ENCODE data around the gene TSPAN9.

DNA sequence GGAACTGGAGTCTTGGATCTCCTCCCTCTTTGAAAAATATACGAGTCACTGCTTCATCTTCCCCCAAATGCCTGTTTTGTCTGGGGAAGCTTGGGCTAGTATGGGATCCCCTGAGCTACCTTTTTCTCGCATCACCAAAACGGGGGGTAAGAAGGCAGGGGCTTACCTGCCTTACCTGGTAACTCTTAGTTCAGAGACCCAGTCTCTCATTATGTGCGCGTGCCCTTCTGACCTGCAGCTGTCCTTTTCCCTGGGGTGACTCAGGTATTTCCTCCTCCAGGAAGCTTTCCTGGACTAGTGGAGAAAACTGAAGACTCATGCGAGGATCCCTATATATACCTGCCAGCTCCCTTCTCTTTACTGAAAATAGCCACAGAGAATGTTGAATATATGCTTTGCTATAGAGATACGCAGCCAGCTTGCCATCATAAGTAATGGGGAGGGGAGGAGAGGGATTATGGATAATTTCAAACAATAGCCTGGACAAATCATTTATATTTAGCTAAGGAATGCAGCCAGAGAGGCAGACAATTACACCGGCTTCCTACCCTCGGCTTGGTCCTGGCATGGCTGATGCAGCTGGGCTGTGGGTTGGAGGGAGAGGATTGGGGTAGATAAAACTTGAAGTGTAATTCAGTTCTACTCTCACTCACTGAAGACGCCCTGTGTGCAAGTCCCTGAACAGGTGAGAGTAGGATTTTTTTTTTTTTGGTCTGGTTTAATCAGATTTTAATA lies 1.1 kb downstream of the TSPAN9 start:
- TF ChIP-seq, protein P1, sequence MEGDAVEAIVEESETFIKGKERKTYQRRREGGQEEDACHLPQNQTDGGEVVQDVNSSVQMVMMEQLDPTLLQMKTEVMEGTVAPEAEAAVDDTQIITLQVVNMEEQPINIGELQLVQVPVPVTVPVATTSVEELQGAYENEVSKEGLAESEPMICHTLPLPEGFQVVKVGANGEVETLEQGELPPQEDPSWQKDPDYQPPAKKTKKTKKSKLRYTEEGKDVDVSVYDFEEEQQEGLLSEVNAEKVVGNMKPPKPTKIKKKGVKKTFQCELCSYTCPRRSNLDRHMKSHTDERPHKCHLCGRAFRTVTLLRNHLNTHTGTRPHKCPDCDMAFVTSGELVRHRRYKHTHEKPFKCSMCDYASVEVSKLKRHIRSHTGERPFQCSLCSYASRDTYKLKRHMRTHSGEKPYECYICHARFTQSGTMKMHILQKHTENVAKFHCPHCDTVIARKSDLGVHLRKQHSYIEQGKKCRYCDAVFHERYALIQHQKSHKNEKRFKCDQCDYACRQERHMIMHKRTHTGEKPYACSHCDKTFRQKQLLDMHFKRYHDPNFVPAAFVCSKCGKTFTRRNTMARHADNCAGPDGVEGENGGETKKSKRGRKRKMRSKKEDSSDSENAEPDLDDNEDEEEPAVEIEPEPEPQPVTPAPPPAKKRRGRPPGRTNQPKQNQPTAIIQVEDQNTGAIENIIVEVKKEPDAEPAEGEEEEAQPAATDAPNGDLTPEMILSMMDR (optimal IDR thresholded peaks at IDR 0.05 in 1 of 3, IDR thresholded peaks at IDR 0.05 in 1 of 3, conservative IDR thresholded peaks at IDR 0.05 in 1 of 3; ENCODE audit: extremely low read depth in 1 of 3, insufficient read depth in 2 of 3, low read length in 3 of 3), result no peak
- TF ChIP-seq EZH2 (IDR thresholded peaks at IDR 0.05; ENCODE audit: low read length), result no peak
